NCI-H1417 treated with DMSO at 0.1 percent for 48 hours (cell line): ENCODE data around the gene SHTN1.

ENCODE experiments used
- DNase-seq: peaks from one replicate; lab custom pipeline; 2025; lab: John Stamatoyannopoulos, UW

Gene SHTN1

DNA sequence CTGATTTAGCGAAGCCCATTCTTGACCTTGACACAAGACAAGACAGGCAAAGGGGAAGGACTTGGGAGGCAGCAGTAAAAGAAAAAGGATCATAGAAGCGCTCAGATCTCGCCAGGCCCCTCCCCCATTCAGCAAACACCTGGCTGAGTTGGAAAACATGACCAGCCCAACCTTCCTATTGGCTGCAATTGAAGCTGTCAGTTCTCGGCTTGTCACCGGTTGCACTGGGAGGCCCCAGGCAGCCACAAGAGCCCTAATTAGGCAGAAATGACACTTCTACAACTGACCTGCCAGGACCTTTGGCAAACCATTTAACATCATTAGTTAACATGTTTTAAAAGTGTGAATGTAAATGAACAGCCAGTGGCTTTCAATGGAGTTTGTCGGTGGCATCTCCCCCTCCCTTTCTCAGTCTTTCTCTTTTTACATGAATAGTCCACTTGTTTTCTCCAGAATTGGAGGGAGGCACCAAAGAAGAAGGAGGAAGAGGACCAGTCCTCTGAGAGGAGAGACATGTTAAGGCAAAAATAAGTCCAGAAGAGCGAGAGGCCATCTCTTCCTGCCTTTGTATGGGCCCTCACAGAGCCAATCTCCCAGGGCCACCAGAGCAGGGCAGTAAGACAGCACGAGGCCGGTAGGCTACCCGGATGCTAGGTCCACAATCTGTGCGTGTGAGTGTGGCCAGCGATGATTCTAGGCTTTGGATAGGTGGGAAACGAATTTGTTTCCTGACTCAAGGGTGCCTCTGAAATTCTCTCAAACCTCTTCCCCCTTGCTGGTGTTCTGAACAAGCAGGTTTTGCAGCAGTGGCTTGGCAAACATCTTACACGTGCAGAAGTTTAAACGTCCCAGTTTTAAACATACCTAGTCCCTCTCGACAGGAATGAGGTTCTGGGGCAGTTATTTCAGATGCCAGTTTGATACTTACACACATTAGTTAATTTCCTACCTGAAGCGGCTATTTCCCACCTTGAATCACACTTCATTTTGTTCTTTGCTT lies 170.7 kb downstream of the SHTN1 start:
- peak; percentile 53 for DNase-seq

DNA sequence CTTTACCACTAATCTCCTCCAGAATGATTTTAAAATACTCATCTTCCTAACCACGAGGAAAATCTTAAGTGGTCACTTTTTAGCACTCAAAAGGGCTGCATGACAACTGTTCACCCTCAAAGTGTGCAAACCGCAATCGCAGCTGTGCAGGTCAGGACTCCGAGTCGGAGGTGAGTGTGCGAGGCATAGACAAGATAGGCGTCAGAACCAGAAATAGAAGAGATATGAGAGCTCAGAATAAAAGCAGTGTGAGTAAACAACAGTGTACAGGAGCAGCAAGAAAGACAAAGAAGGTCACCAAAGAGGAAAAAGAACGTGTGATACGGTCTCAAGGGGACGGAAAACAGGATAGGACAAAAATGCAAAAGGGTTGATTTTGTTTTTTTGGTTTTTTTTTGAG lies 173.2 kb downstream of the SHTN1 start:
- no peak for DNase-seq
